Stimulated activated CD4-positive, alpha-beta T cell treated with anti-CD3 and anti-CD28 coated beads, Interleukin-1b, Interleukin-23, amount 100 ng/mL, for 1 hour (primary cell): ENCODE measurements around the gene PCGF3.
"Not testable (repeated sequence)": the region's sequence is repeated elsewhere in the genome, so short reads cannot be mapped to it uniquely, and the experiment has no call there.

Source experiments
- DNase-seq, 2 donors: peaks; one replicate each; pipeline ENCODE4 v3.0.0-alpha.2; 2020; ENCODE audit warnings: low read depth in 2 of 2

Gene PCGF3

GRCh38 chr4:703336-704197 lies 2.1 kb upstream of the PCGF3 start:
- no peak for DNase-seq

- no peak for DNase-seq
Observed at GRCh38 chr4:704198-704891, 1.3 kb upstream of the PCGF3 start.

GRCh38 chr4:704971-705277 lies 708 bp upstream of the PCGF3 start:
- no peak for DNase-seq

GRCh38 chr4:706083-706633 lies 526 bp downstream of the PCGF3 start:
- not testable (repeated sequence) for DNase-seq

GRCh38 chr4:706834-707598 lies 1.4 kb downstream of the PCGF3 start:
- DNase-seq, result no peak

GRCh38 chr4:707929-708630 lies 2.4 kb downstream of the PCGF3 start:
- DNase-seq, result no peak

- no peak for DNase-seq
Observed at GRCh38 chr4:708631-708933, 3.0 kb downstream of the PCGF3 start.

GRCh38 chr4:709348-709747 lies 3.7 kb downstream of the PCGF3 start:
- no peak for DNase-seq

GRCh38 chr4:710116-710515 lies 4.5 kb downstream of the PCGF3 start:
- DNase-seq, result no peak

GRCh38 chr4:710916-711315 lies 5.3 kb downstream of the PCGF3 start:
- DNase-seq, result no peak

- DNase-seq, result no peak
Observed at GRCh38 chr4:712093-712492, 6.5 kb downstream of the PCGF3 start.

- no peak for DNase-seq
Observed at GRCh38 chr4:712916-713632, 7.4 kb downstream of the PCGF3 start.

GRCh38 chr4:714087-714486 lies 8.5 kb downstream of the PCGF3 start:
- DNase-seq, result no peak

- DNase-seq, result no peak
Observed at GRCh38 chr4:717601-718320, 12.1 kb downstream of the PCGF3 start.

GRCh38 chr4:718460-718859 lies 12.8 kb downstream of the PCGF3 start:
- no peak for DNase-seq

GRCh38 chr4:720111-720860 lies 14.7 kb downstream of the PCGF3 start:
- DNase-seq, result no peak

- DNase-seq, result no peak
Observed at GRCh38 chr4:721261-722168, 15.9 kb downstream of the PCGF3 start.

GRCh38 chr4:722169-722725 lies 16.6 kb downstream of the PCGF3 start:
- DNase-seq, result no peak
